ENCODE measurements around the gene TRHDE. TPM values are rescaled to one million over a fixed set of nuclear protein-coding genes. Genes with fewer than 3 reads are reported as not detected.

TRHDE gene
- total and polyA plus RNA-seq, 2 of the 13 experiments (the other 11 are each of a cell fraction or from before 2014, with no cell fraction given) = not detected

DNA sequence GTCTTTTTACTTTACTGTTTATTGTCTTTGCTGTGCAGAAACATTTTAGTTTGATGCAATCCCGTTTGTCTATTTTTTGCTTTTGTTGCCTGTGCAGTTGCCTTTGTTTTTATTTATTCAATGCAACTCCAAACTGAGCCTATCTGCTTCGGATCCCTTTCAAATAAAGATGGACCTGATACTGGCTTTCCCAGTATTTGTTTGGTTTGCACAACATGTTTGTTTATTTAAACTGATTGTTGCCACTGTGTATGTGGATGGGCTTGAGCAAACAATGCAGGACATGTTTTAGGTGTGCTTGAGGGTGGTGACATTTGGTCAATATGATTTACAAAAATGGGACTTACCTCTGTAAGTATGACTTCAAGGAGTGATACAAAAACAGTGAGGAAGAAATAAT lies 6.7 kb downstream of the TRHDE start:
- no peaks in the 10 kb centered on the region for H3K9me3 ChIP-seq (ENCODE audit: low read length)
- no peak overlapping the region for H2AFZ ChIP-seq (ENCODE audit: low read length)
- no peak overlapping the region for H3K9ac ChIP-seq (ENCODE audit: insufficient read depth, low read depth, low read length)
- 0% methylated on average over 2 of the region's 2 CpGs for WGBS (ENCODE audit: low lambda C conversion rate)
- intact Hi-C loops (cut with micrococcal nuclease; ENCODE audit: unreplicated experiment) (no loop called here), in situ Hi-C loops (cut with HindIII; ENCODE audit: extremely low pct_ligation_motif_present, low pct_unique_long_range_greater_than_20kb) (no loop called here)
- H3K4me3 ChIP-seq (replicated peaks in 1 of 3; ENCODE audit: insufficient read depth in 1 of 3, low read depth in 2 of 3, low read length in 3 of 3) = no peak overlapping the region
- POLR2A ChIA-PET = no interaction called here
- no TSS peak for BruUV-seq (replicated peaks)
- ATAC-seq = no peak
- no peak for DNase-seq (ENCODE audit: low spot score)
- H3K79me2 ChIP-seq (ENCODE audit: insufficient read depth, low read length) = no peaks in the 10 kb centered on the region
- no peak overlapping the region for H3K4me2 ChIP-seq (ENCODE audit: low read depth, low read length)
- no peaks in the 10 kb centered on the region for H3K36me3 ChIP-seq (replicated peaks in 1 of 2; ENCODE audit: control insufficient read depth in 1 of 2, insufficient read depth in 2 of 2, low read length in 2 of 2)
- TF ChIP-seq ZFP36 (IDR thresholded peaks at IDR 0.05; ENCODE audit: borderline replicate concordance, low read depth, low read length, partially characterized antibody) = no peak
- TF ChIP-seq, protein P1, sequence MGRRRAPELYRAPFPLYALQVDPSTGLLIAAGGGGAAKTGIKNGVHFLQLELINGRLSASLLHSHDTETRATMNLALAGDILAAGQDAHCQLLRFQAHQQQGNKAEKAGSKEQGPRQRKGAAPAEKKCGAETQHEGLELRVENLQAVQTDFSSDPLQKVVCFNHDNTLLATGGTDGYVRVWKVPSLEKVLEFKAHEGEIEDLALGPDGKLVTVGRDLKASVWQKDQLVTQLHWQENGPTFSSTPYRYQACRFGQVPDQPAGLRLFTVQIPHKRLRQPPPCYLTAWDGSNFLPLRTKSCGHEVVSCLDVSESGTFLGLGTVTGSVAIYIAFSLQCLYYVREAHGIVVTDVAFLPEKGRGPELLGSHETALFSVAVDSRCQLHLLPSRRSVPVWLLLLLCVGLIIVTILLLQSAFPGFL (CRISPR knock-in tag; IDR thresholded peaks at IDR 0.05) = no peak
- no peak for TF ChIP-seq SMC3 (IDR thresholded peaks at IDR 0.05; ENCODE audit: low read length)
- no peak for TF ChIP-seq TEAD3 (CRISPR knock-in tag; optimal IDR thresholded peaks at IDR 0.05; ENCODE audit: borderline replicate concordance)
- TF ChIP-seq, protein P2, sequence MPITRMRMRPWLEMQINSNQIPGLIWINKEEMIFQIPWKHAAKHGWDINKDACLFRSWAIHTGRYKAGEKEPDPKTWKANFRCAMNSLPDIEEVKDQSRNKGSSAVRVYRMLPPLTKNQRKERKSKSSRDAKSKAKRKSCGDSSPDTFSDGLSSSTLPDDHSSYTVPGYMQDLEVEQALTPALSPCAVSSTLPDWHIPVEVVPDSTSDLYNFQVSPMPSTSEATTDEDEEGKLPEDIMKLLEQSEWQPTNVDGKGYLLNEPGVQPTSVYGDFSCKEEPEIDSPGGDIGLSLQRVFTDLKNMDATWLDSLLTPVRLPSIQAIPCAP (CRISPR knock-in tag; IDR thresholded peaks at IDR 0.05; ENCODE audit: low read depth) = no peak
- TF ChIP-seq, protein P3, sequence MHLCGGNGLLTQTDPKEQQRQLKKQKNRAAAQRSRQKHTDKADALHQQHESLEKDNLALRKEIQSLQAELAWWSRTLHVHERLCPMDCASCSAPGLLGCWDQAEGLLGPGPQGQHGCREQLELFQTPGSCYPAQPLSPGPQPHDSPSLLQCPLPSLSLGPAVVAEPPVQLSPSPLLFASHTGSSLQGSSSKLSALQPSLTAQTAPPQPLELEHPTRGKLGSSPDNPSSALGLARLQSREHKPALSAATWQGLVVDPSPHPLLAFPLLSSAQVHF (CRISPR knock-in tag; IDR thresholded peaks at IDR 0.05) = no peak
- no peak for TF ChIP-seq ZNF543 (CRISPR knock-in tag; IDR thresholded peaks at IDR 0.05)
- TF ChIP-seq, protein P4, sequence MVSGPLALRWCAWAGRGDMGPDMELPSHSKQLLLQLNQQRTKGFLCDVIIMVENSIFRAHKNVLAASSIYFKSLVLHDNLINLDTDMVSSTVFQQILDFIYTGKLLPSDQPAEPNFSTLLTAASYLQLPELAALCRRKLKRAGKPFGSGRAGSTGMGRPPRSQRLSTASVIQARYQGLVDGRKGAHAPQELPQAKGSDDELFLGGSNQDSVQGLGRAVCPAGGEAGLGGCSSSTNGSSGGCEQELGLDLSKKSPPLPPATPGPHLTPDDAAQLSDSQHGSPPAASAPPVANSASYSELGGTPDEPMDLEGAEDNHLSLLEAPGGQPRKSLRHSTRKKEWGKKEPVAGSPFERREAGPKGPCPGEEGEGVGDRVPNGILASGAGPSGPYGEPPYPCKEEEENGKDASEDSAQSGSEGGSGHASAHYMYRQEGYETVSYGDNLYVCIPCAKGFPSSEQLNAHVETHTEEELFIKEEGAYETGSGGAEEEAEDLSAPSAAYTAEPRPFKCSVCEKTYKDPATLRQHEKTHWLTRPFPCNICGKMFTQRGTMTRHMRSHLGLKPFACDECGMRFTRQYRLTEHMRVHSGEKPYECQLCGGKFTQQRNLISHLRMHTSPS (CRISPR knock-in tag; IDR thresholded peaks at IDR 0.05; ENCODE audit: low read depth) = no peak
- TF ChIP-seq ZNF326 (CRISPR knock-in tag; IDR thresholded peaks at IDR 0.05; ENCODE audit: borderline replicate concordance) = no peak
- TF ChIP-seq NR2C2 (CRISPR knock-in tag; IDR thresholded peaks at IDR 0.05; ENCODE audit: borderline replicate concordance) = no peak
- no peak for TF ChIP-seq ZNF768 (CRISPR knock-in tag; IDR thresholded peaks at IDR 0.05)
- no peak for FAIRE-seq
- no peak overlapping the region for H3K27ac ChIP-seq (ENCODE audit: extremely low read length, insufficient read depth, low read length)
- no peaks in the 10 kb centered on the region for H3K4me1 ChIP-seq (ENCODE audit: insufficient read depth, low read length)
- CTCF ChIA-PET (ENCODE audit: low intra/inter-chr PET ratio, low total read pairs) = no interaction called here
- peaks cover 0 to 2% of the 10 kb centered on the region in 2 experiments; a peak in 2 of 5 replicates for H3K27me3 ChIP-seq (ENCODE audit: control insufficient read depth in 1 of 2, insufficient read depth in 2 of 2, low read length in 2 of 2)
- no peaks in the 10 kb centered on the region for H4K20me1 ChIP-seq (ENCODE audit: insufficient read depth, low read length)
